GM18868 (cell line): ENCODE results near the gene RYK.
"Not testable (repeated sequence)": the region's sequence is repeated elsewhere in the genome, so short reads cannot be mapped to it uniquely, and the experiment has no call there.

ENCODE experiments used
- ATAC-seq: cut with Tn5 transposase; IDR thresholded peaks from one replicate; pipeline ENCODE4 v1.9.1; 2021; ENCODE audit warnings: mild to moderate bottlenecking, moderate library complexity; ENCODE audit not compliant: unreplicated experiment

Gene RYK

GRCh38 chr3:134250717-134251220, at the start of gene RYK:
Gene RYK, minus strand, starts transcription at chr3:134250859. Its CDS starts 205 bp downstream, at chr3:134250654.
- peak; percentile 77 for ATAC-seq

DNA sequence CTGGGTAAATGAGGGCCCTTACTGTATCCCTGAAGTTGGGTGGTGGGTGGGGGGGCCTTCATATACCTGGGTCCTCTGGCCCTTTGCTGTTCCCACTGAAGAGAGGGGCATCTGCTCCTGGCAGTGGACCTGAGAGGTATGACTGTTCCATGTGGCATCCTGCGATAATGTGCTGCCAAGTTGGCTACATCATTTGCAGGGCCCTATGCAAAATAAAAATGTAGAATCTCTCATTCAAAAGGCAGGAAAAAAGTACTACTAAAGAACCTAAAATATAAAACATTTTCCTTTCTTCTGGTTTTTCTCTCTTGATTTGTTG, 49.2 kb upstream of the RYK start:
- no peak for ATAC-seq

- no peak for ATAC-seq
Observed at GRCh38 chr3:134299185-134299887, 48.7 kb upstream of the RYK start.

GRCh38 chr3:134298249-134298648, 47.6 kb upstream of the RYK start:
- no peak for ATAC-seq

DNA sequence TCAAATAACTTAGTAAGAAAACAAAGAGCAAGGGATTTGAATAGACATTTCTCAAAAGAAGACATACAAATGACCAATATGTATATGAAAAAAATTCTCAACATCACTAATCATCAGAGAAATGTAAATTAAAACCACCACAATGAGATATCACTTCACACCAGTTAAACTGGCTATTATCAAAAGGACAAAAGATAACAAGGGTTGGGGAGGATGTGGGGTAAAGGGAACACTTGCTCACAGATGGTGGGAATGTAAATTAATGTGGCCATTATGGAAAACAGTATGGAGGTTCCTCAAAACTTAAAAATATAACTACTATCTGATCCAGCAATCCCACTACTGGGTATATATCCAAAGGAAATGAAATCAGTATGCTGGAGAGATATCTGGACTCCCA, 46.0 kb upstream of the RYK start:
- no peak for ATAC-seq

- ATAC-seq, result no peak
Observed at GRCh38 chr3:134295930-134296329, 45.3 kb upstream of the RYK start.

DNA sequence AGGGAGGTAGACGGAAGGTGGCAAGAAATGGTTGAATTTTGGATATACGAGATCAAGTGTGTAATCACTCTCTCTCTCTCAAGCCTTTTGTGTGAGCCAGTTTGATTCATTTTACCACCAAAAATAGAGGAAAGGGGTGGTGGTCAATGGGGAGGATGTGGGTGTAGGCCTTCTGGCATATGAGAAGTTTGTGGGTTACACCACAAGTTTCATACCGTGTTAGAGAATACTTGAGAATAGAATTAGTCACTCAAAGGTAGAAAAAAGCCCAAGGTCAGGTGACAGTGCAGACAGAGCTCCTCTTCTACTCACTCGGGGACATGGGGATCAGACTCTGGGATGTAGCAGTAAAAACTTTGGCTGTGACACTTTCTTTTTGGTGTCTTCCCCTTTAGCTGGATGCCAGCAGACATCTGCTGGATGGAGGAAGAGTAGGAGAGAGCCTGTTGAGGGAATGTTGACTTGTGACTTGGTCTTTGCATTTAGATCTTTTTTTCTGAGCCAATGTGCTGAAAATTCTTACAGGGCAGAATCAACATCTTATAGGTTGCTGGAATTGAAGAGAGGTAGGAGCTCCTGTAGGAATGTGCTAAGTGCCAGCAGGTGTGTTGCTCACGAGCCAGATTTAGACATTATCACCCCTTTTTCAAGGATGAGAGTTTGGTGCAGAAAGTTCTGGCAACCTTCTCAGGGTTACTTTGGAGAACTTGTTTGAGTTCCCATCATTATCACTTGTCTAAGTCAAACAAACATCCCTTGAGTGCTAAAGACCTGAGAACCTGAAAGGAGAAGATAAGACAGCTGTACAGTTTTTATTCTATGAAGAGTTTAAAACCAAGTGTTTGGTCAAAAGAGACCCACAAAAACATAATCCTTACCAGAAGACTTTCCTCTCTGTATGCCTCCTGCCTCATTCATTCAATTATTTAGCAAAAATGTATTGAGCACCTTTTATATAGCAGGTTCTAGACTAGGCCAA, 43.9 kb upstream of the RYK start:
- peak; percentile 99 for ATAC-seq

DNA sequence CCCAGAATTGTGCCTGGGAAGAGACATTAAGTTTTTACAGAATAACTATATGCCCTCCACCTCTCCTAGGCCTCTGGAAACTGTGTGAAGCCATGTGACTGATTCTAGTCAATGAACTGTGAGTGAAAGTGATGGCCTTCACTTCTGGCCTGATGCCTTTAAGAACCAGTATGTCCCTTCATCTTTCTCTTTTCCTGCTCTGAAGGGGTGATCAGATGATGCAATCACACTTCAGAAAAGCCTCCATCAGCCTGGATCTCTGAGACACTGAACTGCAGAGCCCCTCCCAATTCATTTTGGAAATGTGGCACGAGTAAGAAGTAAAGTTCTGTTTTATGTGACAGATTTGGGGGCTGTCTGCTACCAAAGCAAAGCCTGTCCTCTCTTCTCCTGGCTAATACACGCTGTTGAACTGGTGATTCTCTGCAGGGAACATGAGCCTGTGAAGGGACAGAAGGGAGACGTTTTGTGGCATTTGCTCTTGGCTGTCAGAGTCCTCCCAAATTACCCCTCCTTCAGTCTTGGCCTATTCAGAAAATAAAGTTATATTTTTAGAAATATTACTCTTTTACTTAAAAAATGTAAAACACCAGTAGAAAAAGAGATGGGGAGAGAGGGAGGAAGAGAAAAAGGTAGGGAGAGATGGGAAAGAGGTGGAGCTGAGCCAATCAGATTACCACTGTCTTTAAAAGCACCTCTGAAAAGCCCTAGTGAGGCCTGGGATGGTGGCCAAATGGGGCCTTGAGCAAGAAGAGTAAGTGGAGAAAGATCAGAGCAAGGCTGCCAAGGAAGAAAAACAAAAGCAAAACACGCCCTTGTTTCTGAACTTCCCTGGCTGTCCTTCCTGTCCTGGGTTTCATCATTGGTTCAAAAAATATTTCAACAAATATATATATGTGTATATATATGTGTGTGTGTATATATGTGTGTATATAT, 40.9 kb upstream of the RYK start:
- ATAC-seq, result no peak

- ATAC-seq, result no peak
Observed at GRCh38 chr3:134287512-134287911, 36.9 kb upstream of the RYK start.

GRCh38 chr3:134284438-134284837, 33.8 kb upstream of the RYK start:
- ATAC-seq, result no peak

- no peak for ATAC-seq
Observed at GRCh38 chr3:134282659-134283047, 32.0 kb upstream of the RYK start.

DNA sequence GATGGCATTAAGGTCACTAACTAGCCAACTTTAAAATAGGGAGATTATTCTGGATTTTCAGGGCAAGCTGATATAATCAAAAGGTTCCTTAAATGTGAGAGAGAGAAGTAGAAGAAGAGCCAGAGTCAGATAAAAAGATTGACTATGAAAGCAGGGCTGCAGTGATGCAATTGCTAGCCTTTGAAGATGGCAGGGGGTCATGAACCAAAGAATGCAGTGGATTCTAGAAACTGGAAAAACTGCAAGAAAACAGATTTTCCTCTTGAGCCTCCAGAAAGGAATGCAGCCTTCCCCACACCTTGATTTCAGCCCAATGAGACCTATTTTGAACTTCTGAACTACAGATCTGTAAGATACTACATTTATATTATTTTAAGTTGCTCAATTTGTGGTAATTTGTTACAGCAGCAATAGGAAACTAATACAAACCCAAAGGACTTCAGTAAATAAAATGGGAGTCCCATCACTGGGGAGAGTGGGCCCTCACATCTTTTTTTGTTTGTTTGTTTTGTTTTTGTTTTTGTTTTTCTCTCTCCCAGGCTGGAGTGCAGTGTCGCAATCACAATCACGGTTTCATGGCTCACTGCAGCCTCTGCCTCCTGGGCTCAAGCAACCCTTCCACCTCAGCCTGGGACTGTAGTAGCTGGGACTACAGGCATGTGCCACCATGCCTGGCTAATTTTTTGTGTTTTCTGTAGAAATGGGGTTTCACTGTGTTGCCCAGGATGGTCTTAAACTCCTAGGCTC, 31.4 kb upstream of the RYK start:
- no peak for ATAC-seq

- ATAC-seq, result no peak
Observed at GRCh38 chr3:134279466-134279865, 28.8 kb upstream of the RYK start.

GRCh38 chr3:134277066-134277660, 26.5 kb upstream of the RYK start:
- no peak for ATAC-seq

DNA sequence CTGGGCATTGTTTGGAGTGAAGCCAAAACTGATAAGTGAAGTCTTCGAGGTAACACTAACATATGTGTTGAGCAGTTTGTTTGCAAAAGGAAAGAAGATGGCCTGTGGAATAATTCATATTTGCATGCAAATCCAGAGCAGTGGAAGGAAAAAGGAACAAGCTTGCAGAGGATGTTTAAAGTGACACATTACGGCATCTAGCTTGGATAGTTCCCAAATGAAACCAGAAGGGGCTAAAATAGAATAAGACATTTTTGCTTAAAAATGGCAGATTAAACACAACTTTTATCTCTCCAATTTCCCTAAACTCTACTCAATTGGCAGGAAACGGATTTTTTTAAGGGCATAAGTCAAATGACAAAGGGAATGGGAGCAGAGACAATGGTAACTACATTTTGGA, 25.4 kb upstream of the RYK start:
- no peak for ATAC-seq

GRCh38 chr3:134275110-134275509, 24.5 kb upstream of the RYK start:
- not testable (repeated sequence) for ATAC-seq

DNA sequence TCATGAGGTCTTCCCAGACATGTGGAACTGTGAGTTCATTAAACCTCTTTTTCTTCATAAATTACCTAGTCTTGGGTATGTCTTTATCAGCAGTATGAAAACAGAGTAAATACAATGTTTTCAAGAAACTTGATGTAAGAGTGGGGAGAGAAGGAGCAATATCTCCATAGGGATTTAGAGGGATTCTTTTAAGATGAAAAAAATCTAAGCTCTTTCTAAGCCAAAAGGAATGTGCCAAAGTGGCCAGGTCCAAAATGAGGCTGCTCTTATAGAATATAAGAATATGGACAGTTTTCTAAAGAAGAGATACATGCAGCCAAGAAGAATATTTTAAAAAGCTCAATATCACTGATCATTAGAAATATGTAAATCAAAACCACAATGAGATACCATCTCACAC, 23.9 kb upstream of the RYK start:
- no peak for ATAC-seq

- no peak for ATAC-seq
Observed at GRCh38 chr3:134267996-134268395, 17.3 kb upstream of the RYK start.

DNA sequence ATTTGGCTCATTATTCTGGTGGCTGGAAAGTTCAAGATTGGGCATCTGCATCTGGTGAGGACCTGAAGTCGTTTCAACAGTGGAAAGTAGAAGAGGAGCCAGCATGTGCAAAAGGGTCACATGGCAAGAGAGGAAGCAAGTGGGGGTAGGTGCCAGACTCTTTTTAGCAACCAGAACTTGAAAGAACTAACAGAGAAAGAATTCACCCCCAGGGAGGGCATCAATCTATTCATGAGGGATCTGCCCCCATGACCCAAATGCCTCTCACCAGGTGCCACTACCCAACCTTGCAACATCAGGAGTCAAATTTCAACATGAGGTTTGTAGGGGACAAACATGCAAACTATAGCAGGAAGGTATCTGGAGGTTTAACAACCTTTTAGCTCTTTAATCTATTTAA, 10.3 kb upstream of the RYK start:
- ATAC-seq, result no peak
